NCI-H460 (cell line): ENCODE results near the gene ENPP7. TPM values are rescaled to one million over a fixed set of nuclear protein-coding genes. Genes with fewer than 3 reads are reported as not detected.
A peak's percentile ranks its signal among the peaks of the same experiment; 100 is the strongest.

Experiments used
- DNase-seq: peaks from one replicate; pipeline ENCODE4 v3.0.0-alpha.2; 2016; ENCODE audit warnings: low read depth; ENCODE audit errors: extremely low read depth
- total RNA-seq: library from RNA; depleted of rRNA; stranded (reverse); fragments of >200 nt; shearing (Covaris generic); gene quantifications from 2 replicates; pipeline ENCODE4 v1.2.3, GENCODE V29; 2014

The ENPP7 gene
- total RNA-seq, 1 experiment from 2014 or later: not detected

GRCh38 chr17:79730437-79730768 lies 340 bp upstream of the ENPP7 start:
- no peak for DNase-seq

GRCh38 chr17:79732254-79732653 lies 1.5 kb downstream of the ENPP7 start:
- no peak for DNase-seq

- no peak for DNase-seq
Measured at GRCh38 chr17:79732804-79733691, 2.3 kb downstream of the ENPP7 start.

GRCh38 chr17:79733692-79734070 lies 2.9 kb downstream of the ENPP7 start:
- no peak for DNase-seq

- no peak for DNase-seq
Measured at GRCh38 chr17:79735096-79735495, 4.4 kb downstream of the ENPP7 start.

- no peak for DNase-seq
Measured at GRCh38 chr17:79737046-79737921, 6.5 kb downstream of the ENPP7 start.

GRCh38 chr17:79737922-79738578 lies 7.3 kb downstream of the ENPP7 start:
- no peak for DNase-seq

GRCh38 chr17:79738643-79739042 lies 7.9 kb downstream of the ENPP7 start:
- DNase-seq: no peak

GRCh38 chr17:79739148-79740062 lies 8.7 kb downstream of the ENPP7 start:
- DNase-seq: no peak

GRCh38 chr17:79740413-79740812 lies 9.7 kb downstream of the ENPP7 start:
- DNase-seq: no peak

GRCh38 chr17:79741401-79741750 lies 10.6 kb downstream of the ENPP7 start:
- no peak for DNase-seq

- peak; percentile 65 for DNase-seq
Measured at GRCh38 chr17:79741751-79742588, 11.2 kb downstream of the ENPP7 start.

GRCh38 chr17:79742589-79742918 lies 11.8 kb downstream of the ENPP7 start:
- DNase-seq: no peak

- no peak for DNase-seq
Measured at GRCh38 chr17:79742951-79743476, 12.3 kb downstream of the ENPP7 start.

- no peak for DNase-seq
Measured at GRCh38 chr17:79743614-79744013, 12.9 kb downstream of the ENPP7 start.

- no peak for DNase-seq
Measured at GRCh38 chr17:79745641-79746105, 14.9 kb downstream of the ENPP7 start.

GRCh38 chr17:79746889-79747507 lies 16.3 kb downstream of the ENPP7 start:
- DNase-seq: no peak

- DNase-seq: no peak
Measured at GRCh38 chr17:79747508-79748294, 17.0 kb downstream of the ENPP7 start.
